Measurements from ENCODE around the gene RBM42. TPM values are rescaled to one million over a fixed set of nuclear protein-coding genes. Genes with fewer than 3 reads are reported as not detected.

The RBM42 gene
- 33.2 and 37.9 TPM in 2 replicates for total RNA-seq

GRCh38 chr19:35628565-35629331, at the start of gene RBM42:
Gene RBM42, plus strand, starts transcription at chr19:35629036. Its CDS starts 118 bp downstream, at chr19:35629154.

GRCh38 chr19:35585848-35586247, 43.0 kb upstream of the RBM42 start, which contains the start of gene PMIS2:
Gene PMIS2, plus strand, starts transcription at chr19:35586173. Its CDS starts 87 bp downstream, at chr19:35586260.

DNA sequence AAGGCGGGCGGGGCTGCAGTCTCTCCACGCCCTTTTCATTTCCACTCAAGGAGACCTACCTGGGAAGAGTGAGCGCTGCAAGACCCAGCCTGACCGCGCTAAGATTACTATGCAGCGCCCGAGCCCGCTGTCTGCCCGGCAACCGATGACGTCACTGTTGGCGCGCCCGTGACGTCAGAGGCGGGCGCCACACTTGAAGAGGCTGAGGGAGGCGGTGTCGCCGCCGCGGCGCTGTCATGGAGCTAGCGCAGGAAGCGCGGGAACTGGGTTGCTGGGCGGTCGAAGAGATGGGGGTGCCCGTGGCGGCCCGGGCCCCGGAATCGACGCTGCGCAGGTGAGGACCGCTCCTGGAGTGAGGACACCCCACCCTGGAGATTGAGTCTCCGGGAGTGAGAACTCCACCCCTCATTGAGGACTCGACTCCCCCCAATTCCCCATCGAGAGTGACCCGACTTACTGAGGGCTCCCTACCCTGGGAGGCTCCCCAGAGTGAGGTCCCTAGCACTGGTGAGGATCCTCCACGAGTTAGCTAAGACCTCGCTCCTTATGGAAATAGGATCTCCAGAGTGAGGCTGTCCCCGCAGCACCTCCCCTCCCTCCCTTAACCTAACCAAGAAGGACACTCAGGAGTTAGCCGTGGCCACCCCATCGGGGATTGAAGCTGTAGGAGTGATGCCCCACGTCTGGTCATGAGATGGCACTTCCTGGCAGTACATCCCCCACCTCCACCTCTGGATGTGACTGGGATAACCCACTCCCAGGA, 16.1 kb upstream of the RBM42 start, which contains the start of gene HAUS5:
TSS of gene HAUS5 (plus strand) at position 177 of the 763 bp plus-strand sequence. CDS start at position 237, 60 bp downstream.

DNA sequence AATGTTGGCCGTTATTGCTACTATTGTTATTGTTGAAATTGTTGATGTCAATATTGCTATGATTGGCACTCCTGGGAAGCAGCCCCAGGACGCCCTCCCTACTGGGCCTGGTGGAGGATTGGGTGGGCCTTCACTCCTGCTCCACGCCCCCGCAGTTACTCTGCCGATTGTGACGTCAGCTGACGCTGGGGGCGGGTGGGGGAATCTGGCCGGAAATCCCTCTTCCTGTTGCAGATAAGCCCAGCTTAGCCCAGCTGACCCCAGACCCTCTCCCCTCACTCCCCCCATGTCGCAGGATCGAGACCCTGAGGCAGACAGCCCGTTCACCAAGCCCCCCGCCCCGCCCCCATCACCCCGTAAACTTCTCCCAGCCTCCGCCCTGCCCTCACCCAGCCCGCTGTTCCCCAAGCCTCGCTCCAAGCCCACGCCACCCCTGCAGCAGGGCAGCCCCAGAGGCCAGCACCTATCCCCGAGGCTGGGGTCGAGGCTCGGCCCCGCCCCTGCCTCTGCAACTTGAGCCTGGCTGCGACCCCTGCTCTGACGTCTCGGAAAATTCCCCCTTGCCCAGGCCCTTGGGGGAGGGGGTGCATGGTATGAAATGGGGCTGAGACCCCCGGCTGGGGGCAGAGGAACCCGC, 12.8 kb downstream of the RBM42 start, which contains the start of gene ETV2:
TSS of gene ETV2 (plus strand) at position 231 of the 637 bp plus-strand sequence. CDS start 716 bp downstream, outside the sequence.

DNA sequence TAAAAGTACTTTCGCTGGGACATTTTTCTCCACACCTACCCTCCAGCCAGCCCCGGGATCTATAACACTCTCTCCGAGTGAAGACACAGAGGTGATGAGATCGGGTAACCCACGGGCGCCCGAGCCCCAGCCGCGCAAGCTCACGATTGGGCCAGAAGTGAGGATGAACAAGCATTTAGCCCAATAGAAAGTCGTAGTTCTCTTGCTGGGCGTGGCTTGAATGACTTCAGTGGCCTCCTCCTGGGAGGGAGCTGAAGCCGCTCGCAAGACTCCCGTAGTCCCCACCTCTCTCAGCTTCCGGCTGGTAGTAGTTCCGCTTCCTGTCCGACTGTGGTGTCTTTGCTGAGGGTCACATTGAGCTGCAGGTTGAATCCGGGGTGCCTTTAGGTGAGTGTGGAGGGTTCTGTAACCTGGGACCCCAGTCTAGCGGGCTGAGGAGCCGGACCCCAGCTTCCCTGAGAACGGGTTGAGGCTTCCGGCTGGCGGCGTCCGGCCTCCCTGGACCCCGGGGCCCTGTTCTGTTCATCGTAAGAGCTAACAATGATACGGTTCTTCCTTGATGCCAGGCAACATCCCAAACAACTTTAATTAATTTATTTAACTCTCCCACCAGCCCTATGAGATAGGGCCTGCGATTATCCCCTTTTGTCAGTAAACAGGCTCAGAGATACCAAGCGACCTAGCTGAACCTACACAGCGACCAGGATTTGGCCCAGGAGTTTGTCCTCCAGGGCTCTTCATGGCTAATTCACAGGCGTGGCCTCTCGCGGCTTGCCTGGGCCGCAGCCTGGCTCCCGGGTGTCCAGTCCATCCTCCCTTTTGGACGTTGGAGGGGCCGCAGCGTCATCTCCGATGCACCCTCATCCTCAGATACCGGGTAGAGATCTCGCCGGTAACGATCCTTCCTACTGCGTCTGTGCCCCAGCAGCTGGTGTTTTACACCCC, 19.5 kb downstream of the RBM42 start, which contains the start of gene COX6B1:
TSS of gene COX6B1 (plus strand) at position 307 of the 945 bp plus-strand sequence. CDS start 2,921 bp downstream, outside the sequence.

DNA sequence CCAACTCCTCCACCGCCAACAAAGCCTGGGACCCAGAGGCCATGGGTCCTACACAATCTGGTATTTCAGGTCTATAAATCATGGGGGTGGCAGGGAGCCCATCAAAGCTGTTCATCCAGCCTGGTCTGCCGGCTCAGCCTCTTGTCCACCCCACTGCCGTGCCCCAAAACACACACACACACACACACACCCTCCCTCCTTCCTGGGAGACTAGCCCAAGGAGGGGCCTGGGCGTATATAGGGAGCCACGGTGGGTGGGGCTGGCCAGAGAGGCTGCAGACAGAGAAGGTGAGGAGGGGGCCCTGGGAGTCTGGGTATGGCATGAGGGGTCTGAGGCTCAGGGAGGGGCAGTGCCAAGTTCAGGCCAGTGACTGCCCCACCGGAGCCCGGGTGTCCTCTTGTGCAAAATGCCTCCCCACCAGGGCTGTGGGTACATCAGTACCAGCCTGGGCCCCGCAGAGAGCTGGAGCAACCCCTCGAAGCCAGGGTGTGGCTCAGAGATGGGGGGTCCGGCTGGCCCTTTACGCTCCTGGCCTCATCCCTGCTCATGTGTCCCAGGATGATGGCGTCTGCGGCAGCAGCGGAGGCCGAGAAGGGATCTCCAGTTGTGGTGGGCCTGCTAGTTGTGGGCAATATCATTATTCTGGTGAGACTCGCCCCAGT, 37.5 kb downstream of the RBM42 start, which contains the start of gene UPK1A:
TSS of gene UPK1A (plus strand) at position 267 of the 663 bp plus-strand sequence. CDS start at position 563, 296 bp downstream.

Other genes with a start within 250 kb of the RBM42 start
- not detected in 2 replicates for gene FFAR2, start 180.8 kb upstream of the RBM42 start, total RNA-seq
- gene KRTDAP, start 138.6 kb upstream of the RBM42 start, total RNA-seq, result 0.28 and 13.7 TPM in 2 replicates
- 78.4 and 142 TPM in 2 replicates for gene DMKN, start 115.4 kb upstream of the RBM42 start, total RNA-seq
- gene SBSN, start 100.7 kb upstream of the RBM42 start, total RNA-seq, result 16.5 and 67.3 TPM in 2 replicates
- not detected in 2 replicates for gene GAPDHS, start 95.6 kb upstream of the RBM42 start, total RNA-seq
- 99.0 and 109 TPM in 2 replicates for gene TMEM147, start 83.4 kb upstream of the RBM42 start, total RNA-seq
- not detected in 2 replicates for gene ATP4A, start 65.4 kb upstream of the RBM42 start, total RNA-seq
- not detected in 2 replicates for gene PMIS2, start 42.9 kb upstream of the RBM42 start, total RNA-seq
- gene HAUS5, start 16.3 kb upstream of the RBM42 start, total RNA-seq, result 3.1 and 4.6 TPM in 2 replicates
- gene ETV2, start 12.7 kb downstream of the RBM42 start, total RNA-seq, result 0.34 TPM in 1 of 2 replicates, not detected in the other
- gene COX6B1, start 19.3 kb downstream of the RBM42 start, total RNA-seq, result 88.5 and 102 TPM in 2 replicates
- not detected in 2 replicates for gene UPK1A, start 37.5 kb downstream of the RBM42 start, total RNA-seq
- not detected in 2 replicates for gene ZBTB32, start 75.5 kb downstream of the RBM42 start, total RNA-seq
- 4.1 and 21.1 TPM in 2 replicates for gene KMT2B, start 89.0 kb downstream of the RBM42 start, total RNA-seq
- under 0.01 and 0.43 TPM in 2 replicates for gene IGFLR1, start 113.4 kb downstream of the RBM42 start, total RNA-seq
- gene U2AF1L4, start 116.4 kb downstream of the RBM42 start, total RNA-seq, result 9.1 and 12.6 TPM in 2 replicates
- 14.9 and 15.7 TPM in 2 replicates for gene PSENEN, start 116.6 kb downstream of the RBM42 start, total RNA-seq
- gene LIN37, start 119.5 kb downstream of the RBM42 start, total RNA-seq, result 5.8 and 7.3 TPM in 2 replicates
- gene HSPB6, start 128.0 kb downstream of the RBM42 start, total RNA-seq, result under 0.01 and 0.28 TPM in 2 replicates
- gene PROSER3, start 129.1 kb downstream of the RBM42 start, total RNA-seq, result 2.1 and 5.7 TPM in 2 replicates
- gene ARHGAP33, start 146.5 kb downstream of the RBM42 start, total RNA-seq, result 0.57 TPM in 1 of 2 replicates, not detected in the other
- gene PRODH2, start 183.8 kb downstream of the RBM42 start, total RNA-seq, result not detected in 2 replicates
- not detected in 2 replicates for gene NPHS1, start 223.5 kb downstream of the RBM42 start, total RNA-seq
- gene KIRREL2, start 227.9 kb downstream of the RBM42 start, total RNA-seq, result not detected in 2 replicates
- gene APLP1, start 239.5 kb downstream of the RBM42 start, total RNA-seq, result 0.64 TPM in 1 of 2 replicates, not detected in the other

Data from nasal cavity respiratory epithelium epithelial cell of viscerocranial mucosa (primary cell).